Measurements from ENCODE around the gene WDPCP.
A peak's percentile ranks its signal among the peaks of the same experiment; 100 is the strongest.
"Not testable (repeated sequence)": the region's sequence is repeated elsewhere in the genome, so short reads cannot be mapped to it uniquely, and the experiment has no call there.

Gene WDPCP

DNA sequence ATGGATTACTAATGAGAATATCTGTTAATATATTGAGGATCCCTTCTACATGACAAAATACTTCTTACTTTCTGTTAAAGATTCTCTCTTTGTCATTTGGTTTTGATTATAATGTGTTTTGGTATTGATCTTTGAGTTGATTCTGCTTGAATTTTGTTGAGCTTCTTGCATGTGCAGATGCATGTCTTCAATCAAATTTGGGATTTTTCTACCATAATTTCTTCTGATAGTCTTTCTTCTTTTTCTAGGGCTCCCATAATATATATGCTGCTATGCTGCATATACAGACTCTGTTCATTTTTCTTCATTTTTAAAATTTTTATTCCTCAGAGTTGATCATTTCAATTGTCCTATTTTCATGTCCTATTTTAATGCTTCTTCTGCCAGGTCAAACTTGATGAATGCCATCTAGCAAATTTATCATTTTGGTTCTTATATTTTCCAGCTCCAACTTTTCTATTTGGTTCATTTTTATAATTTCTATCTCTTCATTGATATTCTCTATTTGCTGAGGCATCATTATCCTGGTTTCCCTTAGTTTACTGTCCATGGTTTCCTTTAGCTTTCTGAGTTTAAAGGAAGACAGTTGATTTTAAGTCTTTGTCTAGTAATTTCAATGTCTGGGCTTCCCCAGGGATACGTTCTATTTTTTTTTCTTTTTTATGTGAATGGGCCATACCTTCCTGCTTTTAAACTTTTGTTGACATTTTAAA lies 244.7 kb downstream of the WDPCP start:
- DNase-seq, result no peak

GRCh38 chr2:63340443-63340842 lies 247.8 kb downstream of the WDPCP start:
- DNase-seq, result no peak

DNA sequence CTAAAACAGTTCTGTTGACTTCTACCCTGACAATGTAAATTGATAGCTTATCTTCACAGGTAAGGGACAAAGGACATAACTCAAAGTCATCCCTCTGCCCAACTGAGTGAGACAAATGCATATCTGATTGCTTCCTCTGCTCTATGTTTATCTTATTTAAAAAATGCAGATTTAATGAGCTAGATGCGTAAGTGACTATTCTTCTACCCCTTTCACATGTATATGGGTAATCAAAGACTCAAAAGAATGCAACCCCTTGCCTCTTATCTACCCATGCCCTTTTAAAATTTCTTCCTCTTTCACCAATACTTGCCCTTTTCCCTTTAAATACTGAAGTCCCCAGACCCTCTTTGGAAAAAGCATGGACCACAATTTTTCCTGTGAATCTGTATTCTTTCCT lies 253.4 kb downstream of the WDPCP start:
- DNase-seq, result no peak

- DNase-seq, result no peak
Observed at GRCh38 chr2:63326473-63326872, 261.8 kb downstream of the WDPCP start.

DNA sequence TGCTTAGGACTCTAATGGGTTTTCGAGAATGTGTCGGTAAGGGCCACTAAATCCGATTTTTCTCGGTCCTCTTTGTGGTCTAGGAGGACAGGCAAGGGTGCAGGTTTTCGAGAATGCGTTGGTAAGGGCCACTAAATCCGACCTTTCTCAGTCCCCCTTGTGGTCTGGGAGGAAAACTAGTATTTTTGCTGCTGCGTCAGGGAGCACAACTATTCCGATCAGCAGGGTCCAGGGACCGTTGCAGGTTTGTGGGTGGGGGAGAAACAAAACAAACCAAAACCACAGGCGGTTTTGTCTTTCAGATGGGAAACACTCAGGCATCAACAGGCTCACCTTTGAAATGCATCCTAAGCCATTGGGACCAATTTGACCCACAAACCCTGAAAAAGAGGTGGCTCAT lies 264.6 kb downstream of the WDPCP start:
- not testable (repeated sequence) for DNase-seq

- DNase-seq, result not testable (repeated sequence)
Observed at GRCh38 chr2:63321973-63322372, 266.3 kb downstream of the WDPCP start.

- DNase-seq, result no peak
Observed at GRCh38 chr2:63320669-63321068, 267.6 kb downstream of the WDPCP start.

DNA sequence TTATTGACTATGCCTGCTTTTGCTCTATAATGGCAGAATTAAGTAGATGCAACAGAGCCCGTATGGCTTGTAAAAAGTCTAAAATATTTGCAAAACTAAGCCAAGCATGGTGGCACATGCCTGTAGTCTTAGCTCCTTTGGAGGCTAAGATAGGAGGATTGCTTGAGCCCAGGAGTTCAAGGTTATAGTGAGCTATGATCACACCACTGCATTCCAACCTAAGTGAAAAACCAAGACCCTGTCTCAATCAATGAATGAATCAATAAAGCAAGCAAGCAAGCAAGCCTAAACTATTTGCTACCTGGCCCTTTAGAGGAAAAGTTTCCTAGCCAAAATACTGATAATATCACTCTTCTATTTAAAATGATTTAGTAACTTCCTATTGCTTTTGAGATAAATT lies 277.7 kb downstream of the WDPCP start:
- DNase-seq, result no peak

GRCh38 chr2:63301481-63301880 lies 286.8 kb downstream of the WDPCP start:
- no peak for DNase-seq

DNA sequence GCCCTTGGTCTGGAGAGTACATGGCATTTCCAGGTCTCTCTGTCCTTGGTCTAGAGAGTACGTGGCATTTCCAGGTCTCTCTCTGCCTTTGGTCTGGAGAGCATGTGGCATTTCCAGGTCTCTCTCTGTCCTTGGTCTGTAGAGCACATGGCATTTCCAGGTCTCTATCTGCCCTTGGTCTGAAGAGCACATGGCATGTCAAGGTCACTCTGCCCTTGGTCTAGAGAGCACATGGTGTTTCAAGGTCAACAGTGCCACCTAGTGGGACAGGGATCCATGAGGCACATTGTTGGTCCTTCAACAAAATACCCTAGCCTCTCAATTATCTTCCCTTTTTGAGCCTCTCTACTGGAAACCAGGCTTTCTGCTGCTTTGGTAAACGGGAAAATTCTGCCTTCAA lies 287.4 kb downstream of the WDPCP start:
- no peak for DNase-seq

GRCh38 chr2:63287956-63288355 lies 300.3 kb downstream of the WDPCP start:
- DNase-seq, result no peak

GRCh38 chr2:63286520-63286919 lies 301.8 kb downstream of the WDPCP start:
- DNase-seq, result not testable (repeated sequence)

DNA sequence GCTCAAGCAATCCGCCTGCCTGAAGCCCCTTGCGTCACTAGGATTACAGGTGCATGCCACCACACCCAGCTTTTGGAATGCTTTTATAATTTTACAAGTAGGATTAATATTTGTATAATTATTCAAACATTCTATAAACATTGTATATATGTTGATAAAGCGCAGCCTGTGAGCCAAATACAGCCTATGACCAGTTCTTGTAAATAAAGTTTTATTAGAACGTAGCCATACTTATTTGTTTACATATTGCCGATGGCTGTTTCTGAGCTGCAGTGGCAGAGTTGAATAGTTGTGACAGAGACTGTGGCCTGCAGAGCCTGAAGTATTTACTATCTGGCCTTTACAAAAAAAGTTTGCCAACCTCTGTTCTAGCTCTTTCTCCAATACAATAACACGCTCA lies 305.0 kb downstream of the WDPCP start:
- DNase-seq, result no peak

DNA sequence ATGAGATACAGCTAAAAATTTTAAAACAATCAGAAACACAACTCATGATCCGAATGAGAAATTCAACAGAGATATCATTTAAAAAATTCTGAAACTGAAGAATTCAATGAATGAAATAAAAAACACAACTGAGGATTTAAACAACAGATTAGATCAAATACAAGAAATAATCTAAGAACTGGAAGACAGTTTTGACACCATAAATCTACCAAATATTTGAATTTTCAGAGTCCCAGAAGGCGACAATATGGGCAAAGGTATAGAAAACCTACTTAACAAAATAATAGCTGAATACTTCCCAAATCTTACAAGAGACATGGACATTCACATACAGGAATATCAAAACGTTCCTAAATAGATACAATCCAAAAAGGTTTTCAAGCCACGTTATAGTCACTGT lies 315.7 kb downstream of the WDPCP start:
- DNase-seq, result no peak

- DNase-seq, result no peak
Observed at GRCh38 chr2:63270717-63271116, 317.6 kb downstream of the WDPCP start.

- DNase-seq, result no peak
Observed at GRCh38 chr2:63268946-63269345, 319.3 kb downstream of the WDPCP start.

DNA sequence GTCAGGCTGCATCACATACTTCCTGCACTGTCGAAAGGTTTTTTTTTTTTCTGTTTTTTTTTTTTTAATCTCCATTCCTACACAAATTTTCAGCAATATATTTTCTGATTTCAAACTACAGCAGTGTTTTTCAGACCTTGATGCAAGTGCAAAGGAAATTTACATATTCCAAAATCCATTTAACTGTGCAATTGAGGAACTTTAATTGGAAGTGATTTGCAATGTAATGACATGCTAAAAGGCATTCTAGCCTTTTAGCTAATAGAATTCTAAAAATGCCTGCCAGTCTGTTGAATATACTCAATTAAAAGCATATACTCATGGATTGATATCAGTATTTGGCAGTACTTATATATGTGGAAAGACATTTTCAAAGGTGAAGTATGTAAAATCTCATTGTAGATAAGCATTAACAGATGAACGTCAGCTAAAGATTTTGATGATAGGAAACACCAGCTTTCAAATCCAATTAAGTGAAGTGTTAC lies 327.1 kb downstream of the WDPCP start:
- no peak for DNase-seq

DNA sequence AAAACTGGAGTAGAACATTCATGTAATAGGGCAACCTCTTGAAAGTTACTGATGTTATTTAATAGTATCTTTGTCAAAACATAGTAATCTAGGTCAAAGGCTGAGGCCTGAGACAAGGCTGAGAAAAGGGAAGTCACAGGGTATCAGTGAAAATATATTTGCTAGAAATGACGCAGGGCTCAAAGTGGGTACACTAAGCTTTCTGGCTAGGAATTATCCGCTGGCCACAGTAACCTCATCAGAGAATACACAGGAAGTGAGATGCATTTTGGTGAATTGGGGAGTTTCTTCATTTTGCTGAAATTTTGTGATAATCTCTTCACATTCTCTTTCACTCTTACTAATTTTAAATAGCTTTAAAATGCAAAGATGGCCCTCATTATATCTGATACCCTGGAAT lies 330.8 kb downstream of the WDPCP start:
- DNase-seq, result no peak

DNA sequence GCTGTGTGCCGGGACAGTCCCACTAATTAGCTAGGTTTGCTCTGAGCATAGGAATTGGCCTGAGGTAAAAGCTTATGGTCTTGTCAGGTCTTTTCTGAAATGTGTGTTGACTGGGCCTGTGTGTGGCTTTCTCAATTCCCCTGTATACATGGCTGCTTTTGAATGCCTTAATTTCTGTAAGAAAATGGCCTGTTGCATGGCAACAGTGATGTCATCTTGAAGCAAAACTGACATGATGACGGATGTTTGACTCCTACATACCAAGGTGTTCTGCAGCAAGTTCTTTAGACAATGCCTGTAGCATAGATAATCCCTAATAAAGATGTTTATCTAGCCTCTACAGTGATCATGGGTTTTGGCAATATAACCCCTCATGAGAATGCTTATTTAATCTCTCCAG lies 339.1 kb downstream of the WDPCP start:
- DNase-seq, result no peak

GRCh38 chr2:63242747-63243146 lies 345.5 kb downstream of the WDPCP start:
- DNase-seq, result peak; percentile 37

GRCh38 chr2:63225964-63226686 lies 362.2 kb downstream of the WDPCP start:
- no peak for DNase-seq

- DNase-seq, result peak; percentile 3
Observed at GRCh38 chr2:63218800-63219526, 369.3 kb downstream of the WDPCP start.

DNA sequence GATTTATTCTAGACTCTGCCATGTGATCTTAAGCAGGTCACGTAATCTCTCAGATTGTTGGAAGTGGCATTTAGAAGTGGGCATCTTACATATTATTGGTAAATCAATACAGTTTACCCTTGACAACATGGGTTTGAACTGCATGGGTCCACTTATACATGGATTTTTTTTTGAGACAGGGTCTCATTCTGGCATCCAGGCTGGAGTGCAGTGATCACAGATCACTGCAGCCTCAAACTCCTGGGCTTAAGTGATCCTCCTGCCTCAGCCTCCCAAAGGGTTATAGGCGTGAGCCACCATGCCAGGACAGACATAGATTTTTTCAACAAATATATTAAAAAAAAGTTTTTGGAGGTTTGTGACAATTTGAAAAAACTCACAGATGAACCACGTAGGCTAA lies 393.0 kb downstream of the WDPCP start:
- DNase-seq, result no peak

DNA sequence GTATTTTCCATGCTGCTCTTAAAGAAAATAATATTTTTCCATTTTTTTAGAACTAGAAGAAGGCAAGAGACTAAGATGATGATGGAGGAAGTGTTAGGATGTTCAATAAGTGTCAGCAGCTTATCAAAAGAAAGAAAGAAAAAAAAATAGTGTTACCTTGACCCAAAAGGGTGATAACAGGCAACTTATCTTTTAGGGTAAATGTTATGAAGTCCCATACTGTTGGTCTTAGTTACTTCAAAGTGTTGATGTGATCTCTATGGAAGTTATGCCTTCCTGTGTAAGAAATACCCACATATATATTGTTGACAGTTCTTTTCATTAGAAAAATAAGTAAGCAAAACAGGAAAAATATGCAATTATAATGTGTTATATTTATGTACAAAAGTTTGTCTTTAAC lies 394.1 kb downstream of the WDPCP start:
- no peak for DNase-seq

Data from NCI-H2171 treated with DMSO at 0.1 percent for 48 hours (cell line).